ENCODE results near the gene ASMT.
"Not testable (repeated sequence)": the region's sequence is repeated elsewhere in the genome, so short reads cannot be mapped to it uniquely, and the experiment has no call there.

ASMT gene

GRCh38 chrX:1614927-1615326, at the start of gene ASMT:
Gene ASMT (plus strand): TSS chrX:1615059. CDS start chrX:1615200, 141 bp downstream.
- no peak for DNase-seq (ENCODE audit: low read depth)

GRCh38 chrX:1574181-1574580, 40.7 kb upstream of the ASMT start:
- DNase-seq (ENCODE audit: low read depth), result not testable (repeated sequence)

- no peak for DNase-seq (ENCODE audit: low read depth)
Observed at GRCh38 chrX:1576201-1576992, 38.5 kb upstream of the ASMT start.

- DNase-seq (ENCODE audit: low read depth), result no peak
Observed at GRCh38 chrX:1577845-1578244, 37.0 kb upstream of the ASMT start.

GRCh38 chrX:1578511-1579173, 36.2 kb upstream of the ASMT start:
- DNase-seq (ENCODE audit: low read depth), result no peak

GRCh38 chrX:1581132-1581531, 33.7 kb upstream of the ASMT start:
- peak; percentile 43 for DNase-seq (ENCODE audit: low read depth)

- no peak for DNase-seq (ENCODE audit: low read depth)
Observed at GRCh38 chrX:1582686-1583437, 32.0 kb upstream of the ASMT start.

GRCh38 chrX:1584237-1585011, 30.4 kb upstream of the ASMT start:
- no peak for DNase-seq (ENCODE audit: low read depth)

- DNase-seq (ENCODE audit: low read depth), result no peak
Observed at GRCh38 chrX:1587161-1587560, 27.7 kb upstream of the ASMT start.

GRCh38 chrX:1589356-1590130, 25.3 kb upstream of the ASMT start:
- DNase-seq (ENCODE audit: low read depth), result no peak

GRCh38 chrX:1591102-1591862, 23.6 kb upstream of the ASMT start, which contains the start of gene AKAP17A:
Gene AKAP17A (plus strand): TSS chrX:1591604. CDS start chrX:1593463, 1,859 bp downstream.
- peak; percentile 89 for DNase-seq (ENCODE audit: low read depth)

- no peak for DNase-seq (ENCODE audit: low read depth)
Observed at GRCh38 chrX:1591863-1592469, 22.9 kb upstream of the ASMT start.

- no peak for DNase-seq (ENCODE audit: low read depth)
Observed at GRCh38 chrX:1592470-1593142, 22.3 kb upstream of the ASMT start.

GRCh38 chrX:1593286-1594271, 21.3 kb upstream of the ASMT start:
- no peak for DNase-seq (ENCODE audit: low read depth)

- no peak for DNase-seq (ENCODE audit: low read depth)
Observed at GRCh38 chrX:1595711-1596060, 19.2 kb upstream of the ASMT start.

GRCh38 chrX:1596676-1597344, 18.0 kb upstream of the ASMT start:
- DNase-seq (ENCODE audit: low read depth), result no peak

- DNase-seq (ENCODE audit: low read depth), result no peak
Observed at GRCh38 chrX:1597345-1598020, 17.4 kb upstream of the ASMT start.
